ENCODE measurements around the gene UFSP2.

DNA sequence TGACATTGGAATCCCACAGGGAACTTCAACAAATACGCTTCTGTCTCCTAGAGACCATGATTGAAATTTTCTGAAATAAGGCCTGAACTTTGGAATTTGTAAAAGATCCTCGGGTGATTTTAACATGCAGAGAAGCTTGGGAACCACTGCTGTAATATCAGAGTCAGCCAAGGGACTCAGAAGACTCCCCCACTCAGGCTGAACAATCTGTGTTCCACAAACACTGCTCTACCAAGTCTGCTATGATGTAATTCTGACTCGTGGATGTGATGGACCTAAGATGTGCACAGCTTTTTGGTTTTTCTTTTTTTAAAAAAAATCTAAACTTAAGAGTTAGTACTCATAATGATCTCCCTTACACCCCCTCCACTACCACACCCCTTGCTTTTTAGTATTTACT lies 56.0 kb downstream of the UFSP2 start:
- no peak for TF ChIP-seq SP1 (IDR thresholded peaks at IDR 0.05)
- no peak for TF ChIP-seq HDGF (IDR thresholded peaks at IDR 0.05; ENCODE audit: borderline replicate concordance)
- no peak for TF ChIP-seq TARDBP (IDR thresholded peaks at IDR 0.05)
- no peak for TF ChIP-seq L3MBTL2 (conservative IDR thresholded peaks at IDR 0.05)
- TF ChIP-seq ELF4 (IDR thresholded peaks at IDR 0.05) = no peak
- no peak for TF ChIP-seq NFRKB (IDR thresholded peaks at IDR 0.05)
- no peak for TF ChIP-seq FOXM1 (IDR thresholded peaks at IDR 0.05; ENCODE audit: borderline replicate concordance)
- no peak for TF ChIP-seq SUZ12 (IDR thresholded peaks at IDR 0.05)
- TF ChIP-seq ZNF384 (IDR thresholded peaks at IDR 0.05) = no peak
- TF ChIP-seq BHLHE40 (IDR thresholded peaks at IDR 0.05; ENCODE audit: borderline replicate concordance) = no peak
- TF ChIP-seq PKNOX1 (IDR thresholded peaks at IDR 0.05) = no peak
- TF ChIP-seq FOXA1 (IDR thresholded peaks at IDR 0.05) = no peak
- TF ChIP-seq ARNT (IDR thresholded peaks at IDR 0.05) = no peak
- TF ChIP-seq FOXK2 (IDR thresholded peaks at IDR 0.05) = no peak
